Panc1 (cell line): ENCODE data around the gene CORO7.

Source experiments
- CTCF ChIP-seq: fragments of 450-650 bp; IDR thresholded peaks from 2 replicates; pipeline ENCODE4 v1.5.1; 2017; ENCODE audit warnings: mild to moderate bottlenecking
- POLR2AphosphoS5 ChIP-seq: IDR thresholded peaks from 2 replicates; pipeline ENCODE4 v1.6.1; 2012; ENCODE audit warnings: mild to moderate bottlenecking, low read depth, low read length, moderate library complexity
- REST ChIP-seq, 2 experiments: IDR thresholded peaks; 2 replicates each; pipeline ENCODE4 v1.6.1; 2011 to 2012; ENCODE audit warnings: low read depth in 2 of 2, control low read depth in 1 of 2, low read length in 1 of 2, mild to moderate bottlenecking in 1 of 2, moderate library complexity in 1 of 2; ENCODE audit not compliant: insufficient read depth in 1 of 2

- TF ChIP-seq CTCF, result no peak
- TF ChIP-seq POLR2AphosphoS5, result no peak
- no peak for TF ChIP-seq REST (IDR thresholded peaks at IDR 0.05; ENCODE audit: insufficient read depth in 1 of 2, low read depth in 2 of 2, low read length in 1 of 2)
Measured at GRCh38 chr16:4426722-4427372, 10.5 kb upstream of the CORO7 start.
